ENCODE measurements around the gene CR1L.
"Not testable (repeated sequence)": the region's sequence is repeated elsewhere in the genome, so short reads cannot be mapped to it uniquely, and the experiment has no call there.

CR1L gene

DNA sequence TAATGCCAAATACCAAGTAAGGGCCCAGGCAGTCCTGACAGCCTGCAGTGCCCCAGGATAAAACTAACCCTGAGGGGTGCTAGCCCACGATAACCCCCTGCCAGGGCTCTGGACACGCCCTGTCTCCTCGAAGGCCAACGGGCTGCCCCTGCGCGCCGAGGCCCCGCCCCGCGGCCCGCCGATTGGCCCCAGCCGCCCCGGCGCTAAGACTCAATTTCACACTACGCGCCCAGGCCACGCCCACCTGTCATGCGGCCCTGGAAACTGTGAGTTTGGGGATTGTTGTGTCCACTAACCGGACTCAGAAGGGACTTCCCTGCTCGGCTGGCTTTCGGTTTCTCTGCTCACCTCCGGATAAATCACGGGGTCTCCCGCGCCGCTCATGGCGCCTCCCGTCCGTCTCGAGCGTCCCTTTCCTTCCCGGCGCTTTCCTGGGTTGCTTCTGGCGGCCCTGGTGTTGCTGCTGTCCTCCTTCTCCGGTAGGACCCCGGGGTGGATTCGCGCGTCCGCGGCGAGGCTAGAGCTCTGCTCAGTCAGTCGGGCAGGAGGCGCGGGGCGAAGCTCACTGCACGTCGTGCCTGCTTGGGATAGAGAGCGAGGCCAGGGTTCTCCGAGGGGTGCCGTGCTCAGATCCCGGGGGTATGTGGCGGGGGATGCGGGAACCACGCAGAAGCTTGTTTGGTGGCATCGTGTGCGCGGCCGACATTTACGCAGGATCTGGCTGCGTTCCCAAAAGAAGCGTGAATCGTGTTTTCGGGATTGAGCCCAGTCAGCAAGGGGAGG lies at the start of gene CR1L:
CR1L (plus strand) TSS at position 282 of the 783 bp plus-strand sequence; CDS start at position 383, 101 bp downstream.
- peak; percentile 77 for DNase-seq

DNA sequence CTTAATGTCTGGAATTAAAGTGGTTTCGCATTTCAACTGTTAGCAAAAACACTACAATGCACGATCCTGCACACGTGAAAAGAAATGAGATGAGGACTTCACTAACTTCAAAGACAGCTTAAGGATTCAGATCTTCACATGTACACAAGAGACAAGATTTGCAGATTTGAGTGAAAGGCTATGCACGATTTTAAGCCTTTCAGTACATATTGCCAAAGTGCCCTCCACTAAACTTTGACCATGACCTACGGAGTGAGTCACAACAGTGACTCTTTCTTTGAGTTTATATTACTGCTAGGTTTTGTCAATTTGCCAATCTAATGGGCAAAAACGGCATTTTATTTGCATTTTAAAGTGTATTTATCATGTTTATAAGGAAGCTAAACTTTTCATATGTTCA lies 41.2 kb upstream of the CR1L start:
- no peak for DNase-seq

DNA sequence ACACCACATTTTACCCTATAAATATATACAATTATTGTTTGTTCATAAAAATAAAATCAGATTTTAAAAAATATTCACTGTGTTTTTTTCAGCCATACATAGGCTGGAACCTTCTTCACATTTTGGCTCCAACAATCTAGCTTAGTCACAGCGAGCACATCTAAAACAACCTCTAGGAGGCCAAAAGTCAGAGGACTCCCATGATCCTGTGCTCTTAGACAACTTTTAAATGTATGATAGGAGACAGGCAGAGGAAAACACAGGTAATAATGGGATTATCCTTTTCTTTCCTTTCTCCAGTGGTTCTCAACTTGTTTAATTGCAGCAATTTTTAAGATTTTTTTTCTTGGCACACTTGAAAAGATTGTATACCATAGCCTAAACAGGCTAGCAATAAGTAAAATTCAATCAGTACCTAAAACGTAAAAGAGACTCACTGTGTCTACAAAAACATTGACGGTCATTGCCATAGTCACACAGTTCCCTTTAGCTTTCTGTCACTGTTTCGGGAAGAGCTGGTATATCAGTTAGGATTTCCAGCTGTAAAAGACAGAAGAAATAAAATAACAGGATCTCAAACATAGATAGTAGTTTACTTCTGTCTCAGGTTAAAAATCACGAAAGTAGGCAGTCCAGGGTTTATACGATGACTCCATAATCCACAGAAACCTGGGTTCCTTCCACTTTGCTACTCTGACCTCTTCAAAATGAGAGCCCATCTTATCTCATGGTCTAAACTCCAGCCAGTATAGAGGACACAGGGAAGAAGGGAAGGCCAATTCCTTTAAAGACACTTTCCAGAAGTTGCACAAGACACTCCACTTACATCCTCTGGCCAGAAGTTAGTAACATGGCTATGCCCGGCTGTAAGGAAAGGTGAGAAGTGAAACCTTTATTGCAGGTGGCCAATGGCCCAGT lies 39.2 kb upstream of the CR1L start:
- no peak for DNase-seq

DNA sequence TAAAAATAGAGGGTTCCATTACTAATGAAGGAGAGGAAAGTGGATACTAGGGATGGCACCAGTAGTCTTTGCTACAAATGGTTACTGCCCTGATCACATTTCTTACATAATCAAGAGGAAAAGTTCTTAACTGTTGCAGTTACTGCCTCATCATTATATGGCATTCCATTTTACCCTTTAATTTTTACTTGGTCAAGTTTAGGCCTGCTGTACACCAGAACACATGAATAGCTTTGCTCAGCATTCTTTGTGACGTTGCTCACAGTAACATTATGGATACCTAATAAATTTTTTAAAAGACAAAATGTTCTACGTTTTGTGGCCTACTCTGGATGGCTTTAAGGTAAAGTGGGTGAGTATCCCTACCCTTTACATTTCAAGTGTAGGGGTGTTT lies 38.6 kb upstream of the CR1L start:
- no peak for DNase-seq

DNA sequence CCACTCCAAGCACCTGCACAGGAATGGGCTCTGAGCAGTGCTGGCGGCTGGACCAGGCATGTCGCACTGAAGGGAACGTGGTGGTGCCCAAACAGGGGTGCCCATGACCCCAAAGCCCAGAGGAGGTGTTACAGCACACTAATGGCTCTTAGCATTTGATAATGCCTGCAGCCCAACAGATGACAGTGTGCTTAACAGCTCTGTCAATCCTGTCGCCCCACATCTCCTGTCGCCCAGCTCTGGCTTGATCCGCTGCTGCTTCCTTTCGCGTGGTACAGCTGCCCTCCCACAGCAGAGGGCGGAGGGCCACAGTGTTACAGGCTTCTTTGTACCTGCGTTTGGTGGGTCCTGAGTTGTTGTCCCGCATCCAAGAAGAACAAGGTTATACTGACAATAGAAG lies 32.2 kb upstream of the CR1L start:
- DNase-seq, result no peak

DNA sequence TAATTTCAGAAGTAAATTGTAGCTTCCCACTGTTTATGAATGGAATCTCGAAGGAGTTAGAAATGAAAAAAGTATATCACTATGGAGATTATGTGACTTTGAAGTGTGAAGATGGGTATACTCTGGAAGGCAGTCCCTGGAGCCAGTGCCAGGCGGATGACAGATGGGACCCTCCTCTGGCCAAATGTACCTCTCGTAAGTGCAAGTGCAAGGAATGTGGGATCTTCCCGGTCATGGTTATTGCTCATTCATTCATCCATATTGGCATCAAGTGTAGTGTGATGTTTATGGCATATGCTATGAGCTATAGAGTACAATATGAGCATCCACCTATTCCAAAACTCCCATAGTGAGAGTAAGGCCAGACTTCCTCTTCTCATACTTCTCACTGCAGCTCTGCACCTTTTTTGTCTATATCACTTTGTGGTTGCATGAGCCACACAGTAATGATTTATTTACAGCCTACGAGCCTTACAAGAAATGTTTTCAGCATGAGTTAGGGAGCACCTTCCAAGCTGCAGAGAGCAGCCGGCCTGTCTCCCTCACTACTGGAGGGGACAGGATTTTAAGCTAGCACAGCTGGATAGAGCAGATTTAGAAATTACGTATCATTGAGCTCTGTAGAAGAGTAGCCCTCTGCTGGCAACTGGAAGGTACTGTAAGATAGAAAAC lies 24.9 kb upstream of the CR1L start:
- DNase-seq, result peak; percentile 43

DNA sequence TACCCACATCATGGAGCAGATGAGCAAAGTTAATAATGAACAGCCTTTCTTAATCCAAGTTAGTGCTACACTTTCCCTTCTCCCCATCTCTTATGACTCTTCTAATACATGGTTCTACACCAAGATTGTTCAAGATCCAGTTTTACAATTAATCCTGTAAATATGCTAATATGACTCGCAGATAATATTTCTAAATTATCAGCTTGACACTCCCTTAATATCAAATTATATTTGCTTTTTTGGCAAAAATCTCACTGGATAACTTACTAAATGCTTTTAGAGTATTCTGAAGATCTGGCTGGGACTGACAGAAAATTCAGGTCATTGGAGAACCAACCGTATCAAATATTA lies 24.4 kb upstream of the CR1L start:
- DNase-seq, result no peak

DNA sequence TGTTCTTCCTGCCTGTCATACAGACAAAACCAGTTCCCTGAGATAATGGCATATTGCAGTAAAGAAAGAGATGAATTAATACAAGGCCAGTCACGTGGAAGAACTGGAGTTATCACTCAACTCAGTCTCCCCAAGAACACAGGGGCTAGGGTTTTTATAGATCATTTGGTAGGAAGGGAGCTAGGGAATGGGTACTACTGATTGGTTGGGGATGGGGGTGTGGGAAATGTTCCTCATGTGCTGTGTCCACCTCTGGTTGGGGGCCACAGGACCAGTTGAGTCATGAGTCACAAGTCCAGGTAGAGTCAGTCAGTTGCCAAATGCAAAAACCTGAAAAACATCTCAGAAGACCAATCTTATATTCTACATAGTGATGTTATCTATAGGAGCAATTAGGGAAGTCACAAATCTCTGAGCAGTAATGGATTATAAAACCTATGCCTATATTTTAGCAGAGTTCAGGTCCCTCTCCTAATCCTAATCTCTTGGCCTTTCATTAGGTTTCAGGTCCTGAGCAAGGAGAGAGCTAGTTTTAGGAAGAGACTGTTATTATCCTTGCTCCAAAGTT lies 19.3 kb upstream of the CR1L start:
- not testable (repeated sequence) for DNase-seq

DNA sequence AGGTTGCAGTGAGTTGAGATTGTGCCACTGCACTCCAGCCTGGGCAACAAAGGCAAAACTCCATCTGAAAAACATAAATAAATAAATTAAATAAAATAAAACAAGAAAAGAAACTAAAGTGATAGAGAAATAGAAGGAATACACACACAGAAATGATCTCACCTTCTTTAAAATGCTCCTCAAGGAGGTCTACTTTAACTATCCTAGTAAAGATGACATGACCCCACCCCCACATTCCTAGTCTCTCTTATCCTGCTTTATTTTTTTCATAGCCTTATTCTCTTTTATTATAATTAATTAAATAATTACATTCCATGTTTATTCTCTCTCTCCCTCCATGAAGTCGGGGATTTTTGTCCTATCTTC lies 18.0 kb upstream of the CR1L start:
- DNase-seq, result no peak

DNA sequence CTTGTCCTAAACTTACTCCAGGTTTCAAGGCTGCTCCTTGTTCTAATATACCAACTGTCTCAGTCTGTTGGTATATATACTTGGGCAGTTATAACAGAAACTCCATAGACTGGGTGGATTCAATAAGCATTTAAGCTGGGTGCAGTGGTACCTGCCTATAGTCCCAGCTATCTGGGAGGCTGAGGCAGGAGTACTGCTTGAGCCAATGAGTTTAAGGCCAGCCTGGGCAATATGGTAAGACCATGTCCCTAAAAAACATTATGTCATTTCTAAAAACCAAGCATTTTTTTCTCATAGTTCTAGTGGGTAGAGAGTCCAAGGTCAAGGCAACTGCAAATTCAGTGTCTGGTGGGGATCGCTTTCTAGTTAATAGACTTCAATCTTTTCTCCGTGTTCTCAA lies 17.4 kb upstream of the CR1L start:
- no peak for DNase-seq

DNA sequence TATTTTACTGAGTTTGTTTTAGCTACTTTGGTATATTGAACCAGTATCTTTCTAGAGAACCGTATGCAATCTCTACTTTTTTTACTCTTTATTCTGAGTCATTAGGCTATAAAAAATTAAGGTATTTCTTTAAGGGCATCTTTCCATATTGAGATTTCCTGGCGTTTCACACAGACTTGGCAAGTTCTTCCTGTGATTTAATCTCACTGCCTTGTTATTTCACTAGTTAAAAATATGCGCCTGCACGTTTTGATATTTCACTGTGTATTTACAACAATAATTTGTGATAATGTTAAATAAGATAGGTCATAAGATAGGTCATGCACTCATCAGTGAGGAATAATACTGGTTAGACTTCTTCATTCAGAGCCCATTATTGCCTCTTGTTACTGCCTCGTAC lies 16.2 kb upstream of the CR1L start:
- no peak for DNase-seq

DNA sequence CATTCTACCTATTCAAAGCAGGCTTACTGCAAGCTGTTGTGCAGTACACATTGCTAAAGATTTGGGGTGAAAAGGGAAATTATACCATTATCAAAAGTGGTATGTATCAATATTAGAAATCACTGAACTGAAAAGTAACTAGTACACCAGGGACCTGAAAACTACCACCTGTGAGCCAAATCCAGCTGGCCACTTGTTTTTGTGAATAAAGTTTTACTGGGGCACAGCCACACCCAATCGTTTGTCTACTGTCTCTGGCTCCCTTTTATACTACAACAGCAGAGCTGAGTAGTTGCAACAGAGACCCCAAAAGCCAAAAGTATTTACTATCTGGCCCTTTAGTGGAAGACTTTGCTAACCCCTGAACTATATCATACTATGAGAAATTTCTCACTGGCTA lies 13.8 kb upstream of the CR1L start:
- no peak for DNase-seq

DNA sequence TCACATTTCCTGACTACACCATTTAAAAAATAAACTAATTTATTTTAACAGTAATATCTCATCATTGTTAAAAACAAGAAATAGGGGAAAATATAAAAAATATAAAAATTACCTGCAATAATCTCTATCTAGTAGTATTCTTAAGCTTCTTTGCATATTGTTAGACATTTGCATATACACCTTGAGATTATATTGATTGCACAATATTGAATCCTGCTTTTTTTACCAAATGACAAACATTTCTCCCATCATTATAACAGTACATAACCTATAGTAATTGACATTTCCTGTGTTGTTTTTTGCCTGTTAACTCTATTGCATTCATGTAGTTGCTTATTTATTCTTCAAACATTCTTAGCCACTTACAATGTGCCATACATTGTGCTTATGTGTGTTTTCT lies 11.7 kb upstream of the CR1L start:
- no peak for DNase-seq

DNA sequence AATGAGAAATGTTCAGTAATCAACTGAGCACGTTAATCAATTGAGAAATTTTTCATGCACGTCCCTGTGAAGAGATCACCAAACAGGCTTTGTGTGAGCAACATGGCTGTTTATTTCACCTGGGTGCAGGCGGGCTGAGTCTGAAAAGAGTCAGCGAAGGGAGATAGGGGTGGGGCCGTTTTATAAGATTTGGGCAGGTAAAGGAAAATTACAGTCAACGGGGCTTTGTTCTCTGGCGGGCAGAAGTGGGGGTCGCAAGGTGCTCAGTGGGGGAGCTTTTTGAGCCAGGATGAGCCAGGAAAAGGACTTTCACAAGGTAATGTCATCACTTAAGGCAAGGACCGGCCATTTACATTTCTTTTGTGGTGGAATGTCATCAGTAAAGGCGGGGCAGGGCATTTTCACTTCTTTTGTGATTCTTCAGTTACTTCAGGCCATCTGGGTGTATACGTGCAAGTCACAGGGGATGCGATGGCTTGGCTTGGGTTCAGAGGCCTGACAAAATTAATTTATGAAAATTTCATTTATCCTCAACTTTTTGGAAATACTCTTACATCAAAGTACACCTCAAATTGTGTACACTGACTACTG lies 11.1 kb upstream of the CR1L start:
- DNase-seq, result not testable (repeated sequence)

DNA sequence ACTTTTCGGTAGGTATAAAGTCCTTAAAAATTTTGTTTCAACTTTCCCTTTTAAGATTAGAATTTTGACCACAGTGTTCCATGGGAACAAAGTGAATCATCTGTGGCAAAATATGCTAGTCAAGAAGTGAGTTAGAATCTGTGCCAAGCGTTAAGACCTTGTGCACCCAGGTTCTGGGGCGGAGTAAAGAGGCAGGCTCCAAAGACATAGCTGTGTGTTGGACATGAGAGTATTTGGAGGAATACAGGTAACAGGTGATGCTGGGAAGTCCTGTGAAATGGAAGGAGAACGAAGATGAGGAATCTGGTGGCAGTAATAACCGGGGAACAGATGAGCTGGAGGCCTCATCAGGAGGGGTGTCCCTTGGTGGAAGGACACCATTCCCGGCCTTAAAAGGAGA lies 10.6 kb upstream of the CR1L start:
- not testable (repeated sequence) for DNase-seq

DNA sequence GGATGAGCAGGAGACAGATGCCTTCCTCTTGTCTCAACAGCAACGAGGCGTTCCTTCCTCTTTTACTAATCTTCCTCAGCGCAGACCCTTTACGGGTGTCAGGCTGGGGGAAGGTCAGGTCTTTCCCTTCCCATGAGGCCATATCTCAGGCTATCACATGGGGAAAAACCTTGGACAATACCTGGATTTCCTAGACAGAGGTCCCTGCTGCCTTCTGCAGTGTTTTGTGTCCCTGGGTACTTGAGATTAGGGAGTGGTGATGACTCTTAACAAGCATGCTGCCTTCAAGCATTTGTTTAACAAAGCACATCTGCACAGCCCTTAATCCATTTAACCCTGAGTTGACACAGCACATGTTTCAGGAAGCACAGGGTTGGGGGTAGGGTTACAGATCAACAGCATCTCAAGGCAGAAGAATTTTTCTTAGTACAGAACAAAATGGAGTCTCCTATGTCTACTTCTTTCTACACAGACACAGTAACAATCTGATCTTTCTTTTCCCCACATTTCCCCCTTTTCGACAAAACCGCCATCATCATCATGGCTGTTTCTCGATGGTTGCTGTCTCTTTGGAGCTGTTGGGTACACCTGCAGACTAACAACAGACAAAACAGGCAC lies 9.3 kb upstream of the CR1L start:
- not testable (repeated sequence) for DNase-seq

DNA sequence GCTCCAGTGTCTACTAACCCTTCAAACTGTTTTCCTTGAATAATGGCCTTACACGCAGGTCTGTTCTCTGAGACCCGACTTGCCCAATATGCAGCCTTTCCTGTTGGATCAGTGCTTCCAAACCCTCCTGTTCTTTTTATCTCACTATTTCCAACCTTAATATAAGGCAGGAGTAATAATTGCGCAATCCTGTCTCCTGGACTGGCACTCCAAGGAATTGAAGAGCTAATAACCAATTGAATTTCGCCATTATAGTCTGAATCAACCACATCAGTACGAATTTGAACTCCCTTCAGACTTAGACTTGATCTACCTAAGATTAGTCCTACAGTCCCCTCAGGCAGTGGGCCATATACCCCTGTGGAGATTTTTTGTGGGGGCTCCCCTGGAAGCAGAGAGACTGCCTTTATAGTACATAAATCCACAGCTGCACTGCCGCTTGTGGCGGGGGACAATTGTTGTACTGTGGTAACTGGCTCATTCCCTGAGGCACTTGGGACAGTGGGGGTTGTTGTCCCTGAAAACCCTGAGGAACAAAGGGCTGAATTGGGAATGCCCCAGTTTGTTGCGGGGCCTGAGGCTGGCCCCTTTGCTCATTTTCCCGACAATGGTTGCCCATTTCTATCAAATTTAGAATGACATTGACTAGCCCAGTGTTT lies 6.3 kb upstream of the CR1L start:
- not testable (repeated sequence) for DNase-seq

DNA sequence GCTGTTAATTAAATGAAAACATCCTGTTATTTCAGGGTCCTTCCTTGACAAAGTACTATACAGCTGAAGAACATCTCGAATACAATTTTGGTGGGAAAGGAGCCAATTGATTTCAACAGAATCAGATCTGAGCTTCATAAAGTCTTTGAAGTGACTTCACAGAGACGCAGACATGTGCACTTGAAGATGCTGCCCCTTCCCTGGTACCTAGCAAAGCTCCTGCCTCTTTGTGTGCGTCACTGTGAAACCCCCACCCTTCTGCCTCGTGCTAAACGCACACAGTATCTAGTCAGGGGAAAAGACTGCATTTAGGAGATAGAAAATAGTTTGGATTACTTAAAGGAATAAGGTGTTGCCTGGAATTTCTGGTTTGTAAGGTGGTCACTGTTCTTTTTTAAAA lies 5.6 kb upstream of the CR1L start:
- DNase-seq, result not testable (repeated sequence)

DNA sequence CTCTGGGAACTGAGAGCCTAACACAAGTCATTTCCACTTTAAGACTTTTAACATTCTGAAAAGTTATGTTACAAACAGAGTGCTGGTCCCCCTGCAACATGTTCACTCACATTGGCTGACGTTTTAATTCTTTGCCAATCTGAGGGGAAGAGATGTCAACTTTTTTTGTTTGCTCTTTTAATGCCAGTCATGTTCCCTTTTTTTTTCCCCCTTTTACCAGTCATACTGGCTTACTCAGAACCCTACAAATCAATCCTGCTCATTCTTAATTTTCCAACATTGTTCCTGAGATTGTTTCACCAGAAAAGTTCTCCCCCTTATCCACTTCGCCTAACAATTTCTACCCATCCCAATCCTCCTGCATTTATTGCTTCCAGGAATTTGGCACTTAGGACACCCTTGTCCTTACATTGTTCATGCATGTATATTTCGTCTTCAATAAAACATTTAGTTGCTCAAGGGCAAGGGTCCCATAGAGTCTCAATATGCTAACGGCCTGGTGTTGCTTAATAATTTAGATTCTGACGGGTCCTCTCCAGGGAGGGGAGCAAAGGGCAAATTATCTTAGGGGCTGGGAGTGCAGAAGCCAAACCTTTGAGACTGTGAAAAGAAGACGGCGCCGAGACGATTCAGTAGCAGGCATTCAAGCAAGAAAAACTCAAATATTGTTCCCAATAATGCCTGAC lies 624 bp upstream of the CR1L start:
- no peak for DNase-seq

DNA sequence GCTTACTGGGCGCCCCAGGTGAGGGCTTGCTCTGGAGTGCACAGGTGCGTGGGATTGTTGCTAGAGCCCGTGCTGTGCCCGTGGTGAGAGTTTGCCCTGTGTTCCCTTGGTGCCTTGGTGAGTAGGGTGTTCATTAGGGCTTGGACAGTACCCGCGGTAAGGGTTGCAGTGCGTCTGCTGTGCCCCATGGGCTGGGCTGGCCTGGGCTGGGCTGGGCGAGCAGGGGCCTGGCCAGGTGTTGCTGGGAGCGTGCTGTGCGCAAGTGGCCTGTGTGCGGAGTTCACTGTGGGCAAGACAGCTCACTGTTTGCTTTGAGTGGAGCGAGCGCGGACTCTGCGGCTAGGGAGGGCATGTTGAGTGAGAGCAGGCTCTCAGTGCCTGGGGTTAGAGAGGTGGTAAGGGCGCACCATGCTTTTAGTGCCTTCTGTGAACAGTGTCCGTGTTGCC lies 725 bp downstream of the CR1L start:
- DNase-seq, result no peak

DNA sequence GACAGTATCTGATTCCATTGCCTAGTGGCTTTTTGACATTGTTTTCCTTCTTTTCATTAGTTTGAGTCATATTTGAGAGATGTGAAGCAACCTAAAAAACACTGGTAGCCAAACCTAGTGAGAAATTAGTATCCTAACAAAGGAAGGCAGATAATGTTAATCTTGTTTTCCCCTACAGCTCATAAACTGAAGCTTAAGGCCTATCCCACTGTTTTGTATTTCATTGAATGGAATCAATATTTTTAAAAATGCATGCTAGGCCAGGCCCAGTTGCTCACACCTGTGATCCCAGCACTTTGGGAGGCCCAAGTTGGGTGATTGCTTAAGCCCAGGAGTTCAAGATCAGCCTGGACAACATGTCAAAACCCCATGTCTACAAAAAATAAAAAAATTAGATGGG lies 1.2 kb downstream of the CR1L start:
- DNase-seq, result no peak
